Activated CD4-positive, alpha-beta T cell treated with anti-CD3 and anti-CD28 coated beads for 36 hours (primary cell): Measurements from ENCODE around the gene NDUFS2. TPM values are rescaled to one million over a fixed set of nuclear protein-coding genes. Genes with fewer than 3 reads are reported as not detected.

Experiments
- ATAC-seq: fragments of 200-7000 bp; cut with Tn5 transposase; one replicate; pipeline ENCODE4 v1.10.0; 2021; ENCODE audit warnings: mild to moderate bottlenecking, moderate library complexity
- CTCF ChIA-PET: fragments of 350-600 bp; sonication (Branson Sonifier 250); formaldehyde crosslinking; loops from one replicate; lab custom pipeline; 2021; ENCODE audit warnings: antibody characterized with exemption; lab: Charles Lee
- POLR2A ChIA-PET: fragments of 350-600 bp; sonication (Branson Sonifier 250); formaldehyde crosslinking; loops from one replicate; lab custom pipeline; 2021; ENCODE audit warnings: antibody characterized with exemption, inconsistent platforms; lab: Charles Lee
- DNase-seq: peaks from one replicate; pipeline ENCODE4 v3.0.0-alpha.2; 2020
- H3K27ac Mint-ChIP-seq: one replicate; pipeline ENCODE4 v1.8.0; 2021; ENCODE audit warnings: mixed read lengths
- H3K27me3 Mint-ChIP-seq: one replicate; pipeline ENCODE4 v1.8.0; 2021; ENCODE audit warnings: mixed read lengths
- H3K36me3 Mint-ChIP-seq: one replicate; pipeline ENCODE4 v1.8.0; 2021; ENCODE audit warnings: low read depth, mixed read lengths
- H3K4me1 Mint-ChIP-seq: one replicate; pipeline ENCODE4 v1.8.0; 2021; ENCODE audit warnings: mixed read lengths
- H3K4me3 Mint-ChIP-seq: one replicate; pipeline ENCODE4 v1.8.0; 2021; ENCODE audit warnings: mild to moderate bottlenecking, moderate library complexity, mixed read lengths
- H3K9me3 Mint-ChIP-seq: one replicate; pipeline ENCODE4 v1.8.0; 2021; ENCODE audit warnings: low read depth, mixed read lengths
- intact Hi-C, 2 experiments: fragments of 100-400 bp; cut with DNase I in 1 of 2; cut with micrococcal nuclease in 1 of 2; formaldehyde crosslinking; loops; one replicate each; pipeline versions ENCODE4 v1.14.2 to v1.15.1; 2022 to 2024; cut with DNase I, micrococcal nuclease
- total RNA-seq, 2 experiments: library from RNA; stranded (reverse); gene quantifications; one replicate each; pipeline ENCODE4 v1.2.3, GENCODE V29; 2021

Gene NDUFS2
- total RNA-seq = 10 to 100 TPM; 71.8 to 92.0 TPM

DNA sequence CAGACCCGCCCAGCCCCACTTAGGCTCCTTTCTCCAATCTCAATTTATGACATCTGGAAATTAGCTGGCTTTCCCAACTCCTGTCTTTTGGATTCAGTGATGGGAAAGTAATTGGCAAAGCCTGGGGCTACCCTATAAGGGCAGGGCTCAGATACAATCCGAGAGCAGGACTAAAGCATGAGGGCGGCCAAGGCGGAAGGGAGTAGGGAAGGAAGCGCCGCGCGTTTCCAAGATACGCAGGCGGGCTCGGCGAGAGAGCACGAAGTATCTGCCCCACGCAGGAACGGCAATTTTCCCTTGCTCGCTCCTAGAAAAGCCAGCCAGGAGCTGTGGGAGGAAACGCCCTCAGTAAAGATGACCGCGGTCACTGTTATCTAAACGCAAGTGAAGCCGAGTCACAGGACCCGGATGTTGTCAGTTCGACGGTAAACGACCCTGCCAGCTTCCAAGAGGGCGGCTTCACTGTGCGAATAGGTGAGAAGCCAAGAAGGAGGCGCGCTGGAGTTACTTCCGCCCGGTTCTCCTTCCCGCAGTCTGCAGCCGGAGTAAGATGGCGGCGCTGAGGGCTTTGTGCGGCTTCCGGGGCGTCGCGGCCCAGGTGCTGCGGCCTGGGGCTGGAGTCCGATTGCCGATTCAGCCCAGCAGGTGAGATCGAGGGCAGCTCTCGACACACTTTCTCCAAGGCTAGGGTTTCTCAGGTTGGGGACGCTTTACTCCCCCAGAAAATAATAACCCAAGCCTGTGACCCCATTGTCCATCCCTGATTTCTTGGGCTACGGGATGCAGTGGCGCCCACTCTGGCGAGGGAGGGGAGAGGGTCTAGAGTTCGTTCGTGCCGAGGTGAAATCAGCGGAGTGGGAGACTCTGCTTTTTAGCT, at the start of gene NDUFS2:
Gene NDUFS2 (plus strand): TSS at position 532 of the 877 bp plus-strand sequence. CDS start 19 bp downstream, at position 551.
- Mint-ChIP-seq H3K9me3 (no peaks in the 10 kb centered on the region), H3K4me1 (peaks cover 50% of the 10 kb centered on the region), H3K4me3 (peak within 1 kb of the TSS; percentile 92), H3K36me3 (peaks cover 30% of the 10 kb centered on the region), H3K27ac (peak within 1 kb of the TSS; percentile 95), H3K27me3 (no peaks in the 10 kb centered on the region)
- ChIA-PET POLR2A (interaction anchor here (0.7 to 2.3 kb wide), 6 partner anchors 8 to 188 kb away, joined by 4 to 16 read pairs (median 4); partner anchors contain the start of genes PPOX and TOMM40L), CTCF (interaction anchor here (0.6 to 7.2 kb wide), 17 partner anchors 10 to 524 kb away, joined by 3 to 89 read pairs (median 3); partner anchors contain the start of genes APOA2, PPOX and TOMM40L)
- ATAC-seq (peak; percentile 99), DNase-seq (peak; percentile 97)
- intact Hi-C loops = loop anchor here (1.0 to 5.0 kb wide), 11 partner anchors 17 to 188 kb away; partner anchors contain the start of genes PPOX (in 2 of the 2), B4GALT3 (in 1 of the 2), DEDD (in 1 of the 2) and MPZ (in 1 of the 2)

DNA sequence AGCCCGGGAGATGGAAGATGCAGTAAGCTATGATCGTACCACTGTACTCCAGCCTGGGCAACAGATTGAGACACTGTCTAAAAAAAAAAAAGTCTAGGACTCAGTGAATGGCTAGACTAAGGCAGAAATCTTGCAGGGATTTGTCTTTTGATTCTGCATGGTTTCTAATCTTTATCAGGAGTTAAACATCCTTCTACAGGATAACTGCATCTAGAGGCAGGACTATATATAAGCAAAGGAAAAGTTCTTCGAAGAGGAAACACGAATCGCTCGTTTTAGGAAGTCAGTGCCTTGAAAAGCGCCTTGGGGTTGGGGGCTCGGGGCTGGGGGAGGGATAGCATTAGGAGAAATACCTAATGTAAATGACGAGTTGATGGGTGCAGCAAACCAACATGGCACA, 49.0 kb upstream of the NDUFS2 start:
- DNase-seq (no peak), ATAC-seq (peak; percentile 6)
- H3K27ac Mint-ChIP-seq = peak overlapping the region; percentile 89
- CTCF ChIA-PET = interaction anchor here (0.7 to 2.7 kb wide), 9 partner anchors 13 to 229 kb away, joined by 3 to 14 read pairs (median 5); partner anchors contain the start of genes DEDD, NIT1, PFDN2 and PPOX
- intact Hi-C loops = loop anchor here (1.0 to 5.0 kb wide), 6 partner anchors 20 to 106 kb away; partner anchors contain the start of genes DEDD (in 2 of the 2), ARHGAP30 (in 1 of the 2), NIT1 (in 1 of the 2) and PFDN2 (in 1 of the 2)
- H3K36me3 Mint-ChIP-seq = peaks cover 8% of the 10 kb centered on the region
- POLR2A ChIA-PET = interaction anchor here (0.6 to 2.6 kb wide), 6 partner anchors 12 to 83 kb away, joined by 5 to 13 read pairs (median 6); partner anchors contain the start of genes ARHGAP30, DEDD, NIT1 and PFDN2
- no peaks in the 10 kb centered on the region for H3K27me3 Mint-ChIP-seq
- H3K4me1 Mint-ChIP-seq = peaks cover 16% of the 10 kb centered on the region
- H3K9me3 Mint-ChIP-seq = no peaks in the 10 kb centered on the region
- peak overlapping the region; percentile 94 for H3K4me3 Mint-ChIP-seq

DNA sequence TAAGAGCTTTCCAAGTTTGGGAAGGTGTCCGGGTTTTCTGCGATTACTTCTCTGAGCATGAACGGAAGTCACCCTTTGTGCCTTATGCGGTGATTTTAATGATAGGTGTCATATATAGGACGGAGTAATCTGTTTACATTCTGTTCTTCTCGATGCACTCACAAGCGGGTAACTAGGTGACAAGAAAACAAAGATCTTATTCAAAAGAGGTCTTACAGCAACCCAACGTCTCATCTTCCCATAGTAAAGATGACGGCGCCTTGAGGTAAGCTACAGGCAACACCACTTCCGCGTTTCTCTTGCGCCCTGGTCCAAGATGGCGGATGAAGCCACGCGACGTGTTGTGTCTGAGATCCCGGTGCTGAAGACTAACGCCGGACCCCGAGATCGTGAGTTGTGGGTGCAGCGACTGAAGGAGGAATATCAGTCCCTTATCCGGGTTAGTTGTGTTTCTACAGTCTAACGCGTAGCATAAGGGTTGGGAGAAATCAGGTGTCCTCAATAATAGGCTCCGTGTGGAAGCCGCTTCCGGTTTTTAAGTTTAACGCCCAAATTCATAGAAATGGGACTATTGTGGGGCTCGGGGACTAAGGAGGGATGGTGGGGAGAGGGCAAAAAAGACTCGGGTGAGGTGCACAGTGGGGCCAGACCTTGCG, 48.4 kb upstream of the NDUFS2 start, which contains the start of gene UFC1:
Gene UFC1 (plus strand): TSS at position 297 of the 656 bp plus-strand sequence. CDS start 20 bp downstream, at position 317.
- Mint-ChIP-seq H3K27me3 (no peaks in the 10 kb centered on the region), H3K4me3 (peak within 1 kb of the TSS; percentile 94), H3K27ac (peak within 1 kb of the TSS; percentile 99), H3K36me3 (peaks cover 11% of the 10 kb centered on the region), H3K4me1 (peaks cover 19% of the 10 kb centered on the region), H3K9me3 (no peaks in the 10 kb centered on the region)
- intact Hi-C loops = loop anchor here (1.0 to 5.0 kb wide), 6 partner anchors 21 to 107 kb away; partner anchors contain the start of genes DEDD (in 2 of the 2), ARHGAP30 (in 1 of the 2), NIT1 (in 1 of the 2) and PFDN2 (in 1 of the 2)
- ATAC-seq (peak; percentile 98), DNase-seq (peak; percentile 89)
- ChIA-PET POLR2A (interaction anchor here (0.5 to 2.6 kb wide), 8 partner anchors 12 to 244 kb away, joined by 3 to 13 read pairs (median 5); partner anchors contain the start of genes ARHGAP30, DEDD, NIT1 and PFDN2), CTCF (interaction anchor here (0.8 to 2.7 kb wide), 9 partner anchors 12 to 228 kb away, joined by 3 to 14 read pairs (median 5); partner anchors contain the start of genes DEDD, NIT1, PFDN2 and PPOX)

DNA sequence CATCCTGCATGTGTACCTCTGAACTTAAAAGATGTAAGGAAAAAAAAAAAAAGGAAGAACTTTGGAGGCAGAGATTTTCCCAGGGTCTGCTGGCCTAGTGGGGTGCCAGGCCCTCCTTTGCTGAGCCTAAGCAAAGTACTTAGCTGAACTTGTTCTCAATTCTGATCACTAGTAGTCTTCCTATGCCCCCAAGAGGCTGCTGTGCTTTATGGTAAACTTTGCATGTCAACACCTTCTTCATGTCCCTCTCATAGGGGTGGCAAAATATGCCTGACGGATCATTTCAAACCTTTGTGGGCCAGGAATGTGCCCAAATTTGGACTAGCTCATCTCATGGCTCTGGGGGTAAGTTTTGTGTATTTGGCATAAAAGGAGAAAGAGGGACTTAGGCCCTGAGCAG, 44.3 kb upstream of the NDUFS2 start:
- Mint-ChIP-seq H3K27me3 (no peaks in the 10 kb centered on the region), H3K4me3 (no peak overlapping the region), H3K27ac (no peak overlapping the region), H3K36me3 (peaks cover 30% of the 10 kb centered on the region), H3K9me3 (no peaks in the 10 kb centered on the region), H3K4me1 (peaks cover 48% of the 10 kb centered on the region)
- intact Hi-C loops = loop anchor here (2.0 kb wide), 3 partner anchors 19 to 89 kb away; partner anchors contain the start of genes ARHGAP30 (in 1 of the 2), B4GALT3 (in 1 of the 2), NIT1 (in 1 of the 2) and PFDN2 (in 1 of the 2)
- POLR2A ChIA-PET = interaction anchor here (0.6 to 1.1 kb wide), 2 partner anchors 9 to 28 kb away, joined by 4 to 10 read pairs; partner anchors contain the start of gene PPOX
- DNase-seq = no peak
- CTCF ChIA-PET = interaction anchor here (0.7 to 1.7 kb wide), 7 partner anchors 8 to 213 kb away, joined by 3 to 11 read pairs (median 4); partner anchors contain the start of gene PPOX
- ATAC-seq = no peak

DNA sequence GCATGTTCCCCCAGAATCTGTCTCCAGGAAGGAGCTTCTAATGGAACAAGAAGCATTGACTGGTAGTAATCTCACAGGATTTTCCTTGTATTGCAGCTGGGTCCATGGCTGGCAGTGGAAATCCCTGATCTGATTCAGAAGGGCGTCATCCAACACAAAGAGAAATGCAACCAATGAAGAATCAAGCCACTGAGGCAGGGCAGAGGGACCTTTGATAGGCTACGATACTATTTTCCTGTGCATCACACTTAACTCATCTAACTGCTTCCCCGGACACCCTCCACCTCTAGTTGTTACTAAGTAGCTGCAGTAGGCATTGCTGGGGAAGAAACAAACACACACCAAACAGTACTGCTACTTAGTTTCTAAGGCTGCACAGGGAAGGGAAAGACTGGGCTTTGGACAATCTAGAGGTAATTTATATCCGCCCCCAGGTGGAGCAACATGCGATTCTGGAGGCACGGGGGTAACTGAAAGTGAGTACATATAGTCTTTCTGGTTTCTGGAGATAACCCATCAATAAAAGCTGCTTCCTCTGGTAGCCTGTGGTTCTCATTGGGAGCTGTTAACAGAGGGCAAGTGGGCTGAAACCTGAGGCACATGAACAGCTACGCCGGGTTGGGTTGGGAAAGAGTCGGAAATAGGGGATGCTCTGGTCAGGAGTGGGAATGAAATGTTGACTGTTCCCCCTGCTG, 43.7 kb upstream of the NDUFS2 start:
- POLR2A ChIA-PET = interaction anchor here (0.6 kb wide), 2 partner anchors 28 to 231 kb away, joined by 3 to 10 read pairs; no protein-coding TSS in a partner anchor
- ATAC-seq (no peak), DNase-seq (no peak)
- H3K36me3 Mint-ChIP-seq = peaks cover 36% of the 10 kb centered on the region
- H3K27ac Mint-ChIP-seq = peak overlapping the region; percentile 81
- CTCF ChIA-PET = interaction anchor here (0.8 to 1.7 kb wide), 5 partner anchors 8 to 212 kb away, joined by 3 to 11 read pairs (median 4); partner anchors contain the start of gene PPOX
- H3K27me3 Mint-ChIP-seq = no peaks in the 10 kb centered on the region
- peaks cover 49% of the 10 kb centered on the region for H3K4me1 Mint-ChIP-seq
- no peaks in the 10 kb centered on the region for H3K9me3 Mint-ChIP-seq
- H3K4me3 Mint-ChIP-seq = peak overlapping the region; percentile 79
- intact Hi-C loops = loop anchor here (1.0 to 2.0 kb wide), 9 partner anchors 18 to 112 kb away; partner anchors contain the start of genes B4GALT3 (in 2 of the 2), NIT1 (in 2 of the 2), PFDN2 (in 2 of the 2) and ARHGAP30 (in 1 of the 2)

DNA sequence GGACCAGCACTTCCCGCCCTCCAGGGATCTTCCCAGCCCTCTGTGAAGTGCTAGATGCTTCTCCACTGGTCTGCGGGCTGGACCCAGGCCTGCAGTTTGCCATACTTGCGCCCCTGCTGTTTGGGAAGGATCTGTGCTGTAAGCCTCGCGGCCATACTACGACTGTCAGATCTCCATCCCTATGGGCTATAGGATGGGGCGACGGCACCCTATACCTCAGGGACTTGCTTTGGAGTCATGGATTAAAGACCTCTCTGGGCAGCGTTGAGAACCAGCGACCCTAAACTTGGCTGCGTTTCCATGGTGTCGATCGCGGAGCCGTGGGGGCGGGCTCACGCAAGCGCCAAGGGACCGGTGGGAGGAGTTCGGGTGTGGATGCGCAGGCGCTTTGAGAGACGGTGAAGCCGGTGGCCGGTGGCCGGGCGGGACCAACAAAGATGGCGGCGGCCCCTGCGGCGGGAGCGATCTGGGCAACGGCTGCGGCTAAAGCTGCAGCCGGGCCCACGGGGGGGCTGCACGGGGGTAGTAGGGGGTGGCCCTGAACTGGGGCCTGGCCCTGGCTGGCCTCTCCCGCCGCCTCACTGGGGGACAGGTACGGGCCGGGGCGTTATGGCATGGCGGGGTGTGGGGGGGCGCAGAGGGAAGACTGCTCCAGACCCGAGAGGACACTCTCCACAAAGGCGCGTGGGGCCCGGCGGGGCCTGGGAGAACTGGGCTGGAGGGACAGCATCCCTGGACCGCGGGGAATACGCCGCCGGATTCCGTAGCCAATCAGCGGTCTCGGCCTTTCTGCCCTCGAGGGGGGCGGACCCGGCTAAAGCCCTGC, 42.9 kb upstream of the NDUFS2 start, which contains the start of gene USP21:
Gene USP21 (plus strand): TSS at position 414 of the 826 bp plus-strand sequence. CDS start 1,141 bp downstream, outside the sequence.
- ChIA-PET CTCF (no interaction called here), POLR2A (interaction anchor here (0.7 kb wide), 1 partner anchor 12 kb away, joined by 3 read pairs; no protein-coding TSS in a partner anchor)
- peak; percentile 95 for DNase-seq
- intact Hi-C loops = loop anchor here (1.0 to 2.0 kb wide), 9 partner anchors 18 to 113 kb away; partner anchors contain the start of genes B4GALT3 (in 2 of the 2), NIT1 (in 2 of the 2), PFDN2 (in 2 of the 2) and ARHGAP30 (in 1 of the 2)
- no peaks in the 10 kb centered on the region for H3K9me3 Mint-ChIP-seq
- H3K4me1 Mint-ChIP-seq = peaks cover 50% of the 10 kb centered on the region
- peak within 1 kb of the TSS; percentile 82 for H3K27ac Mint-ChIP-seq
- no peaks in the 10 kb centered on the region for H3K27me3 Mint-ChIP-seq
- peak within 1 kb of the TSS; percentile 79 for H3K4me3 Mint-ChIP-seq
- H3K36me3 Mint-ChIP-seq = peaks cover 40% of the 10 kb centered on the region
- peak; percentile 96 for ATAC-seq

DNA sequence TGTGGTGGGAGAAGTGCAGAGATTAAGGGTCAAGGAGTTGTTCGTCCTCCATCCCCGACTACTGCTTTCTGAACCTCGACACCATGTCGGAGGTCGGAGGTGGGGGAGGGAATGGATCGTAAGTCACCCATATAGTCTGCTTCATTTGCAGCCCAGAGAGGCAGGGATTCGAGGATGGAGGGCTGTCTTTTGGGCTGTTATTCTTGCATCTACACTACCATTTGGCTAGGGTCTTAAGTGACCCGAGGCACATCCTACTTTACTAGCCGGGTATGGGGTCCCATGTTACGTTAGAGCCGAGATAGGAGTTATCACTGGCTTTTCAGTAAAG, 42.3 kb upstream of the NDUFS2 start:
- Mint-ChIP-seq H3K4me1 (peaks cover 49% of the 10 kb centered on the region), H3K9me3 (no peaks in the 10 kb centered on the region), H3K36me3 (peaks cover 43% of the 10 kb centered on the region), H3K27ac (peak overlapping the region; percentile 82), H3K27me3 (no peaks in the 10 kb centered on the region), H3K4me3 (peak overlapping the region; percentile 79)
- POLR2A ChIA-PET = interaction anchor here (0.5 to 0.7 kb wide), 2 partner anchors 12 to 59 kb away, joined by 3 read pairs; no protein-coding TSS in a partner anchor
- no peak for DNase-seq
- intact Hi-C loops = loop anchor here (1.0 to 2.0 kb wide), 9 partner anchors 17 to 114 kb away; partner anchors contain the start of genes B4GALT3 (in 2 of the 2), NIT1 (in 2 of the 2), PFDN2 (in 2 of the 2) and ARHGAP30 (in 1 of the 2)
- CTCF ChIA-PET = no interaction called here
- no peak for ATAC-seq

DNA sequence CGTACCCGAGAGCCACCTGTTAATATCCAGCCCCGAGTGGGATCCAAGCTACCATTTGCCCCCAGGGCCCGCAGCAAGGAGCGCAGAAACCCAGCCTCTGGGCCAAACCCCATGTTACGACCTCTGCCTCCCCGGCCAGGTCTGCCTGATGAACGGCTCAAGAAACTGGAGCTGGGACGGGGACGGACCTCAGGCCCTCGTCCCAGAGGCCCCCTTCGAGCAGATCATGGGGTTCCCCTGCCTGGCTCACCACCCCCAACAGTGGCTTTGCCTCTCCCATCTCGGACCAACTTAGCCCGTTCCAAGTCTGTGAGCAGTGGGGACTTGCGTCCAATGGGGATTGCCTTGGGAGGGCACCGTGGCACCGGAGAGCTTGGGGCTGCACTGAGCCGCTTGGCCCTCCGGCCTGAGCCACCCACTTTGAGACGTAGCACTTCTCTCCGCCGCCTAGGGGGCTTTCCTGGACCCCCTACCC, 41.5 kb upstream of the NDUFS2 start:
- Mint-ChIP-seq H3K4me1 (peaks cover 49% of the 10 kb centered on the region), H3K36me3 (peaks cover 47% of the 10 kb centered on the region), H3K9me3 (no peaks in the 10 kb centered on the region), H3K4me3 (peak overlapping the region; percentile 79), H3K27ac (no peak overlapping the region), H3K27me3 (no peaks in the 10 kb centered on the region)
- ChIA-PET CTCF (no interaction called here), POLR2A (interaction anchor here (0.5 to 0.7 kb wide), 2 partner anchors 59 to 447 kb away, joined by 3 to 4 read pairs; no protein-coding TSS in a partner anchor)
- intact Hi-C loops = no loop called here
- no peak for DNase-seq
- ATAC-seq = no peak
